Tibial artery (tissue), 4 donors: ENCODE data around the gene HPRT1.

Experiments used
- DNase-seq, 2 donors: peaks; one replicate each; pipeline ENCODE4 v3.0.0-alpha.2; 2019
- H3K27ac ChIP-seq, 2 donors: fragments of 200-600 bp; sonication (generic) in 1 of 2; 1 replicate in 1 of 2; 2 replicates in 1 of 2; pipeline ENCODE4 v1.5.1; 2018 to 2019; ENCODE audit warnings: mild to moderate bottlenecking in 1 of 2
- H3K27me3 ChIP-seq, 2 donors: fragments of 200-600 bp; sonication (generic) in 1 of 2; one replicate each; pipeline versions ENCODE4 v1.5.1 to v1.6.0; 2016 to 2019
- H3K36me3 ChIP-seq, 3 donors: fragments of 200-600 bp; sonication (generic) in 2 of 3; one replicate each; pipeline ENCODE4 v1.5.1; 2016 to 2019; ENCODE audit warnings: mild to moderate bottlenecking in 2 of 3
- H3K4me1 ChIP-seq, 4 donors: fragments of 200-600 bp; sonication (generic) in 2 of 4; 1 replicate in 3 of 4; 2 replicates in 1 of 4; pipeline ENCODE4 v1.5.1; 2016 to 2019
- H3K4me3 ChIP-seq, 2 donors: fragments of 200-600 bp; sonication (generic) in 1 of 2; 1 replicate in 1 of 2; 2 replicates in 1 of 2; pipeline ENCODE4 v1.5.1; 2018 to 2019; ENCODE audit warnings: mild to moderate bottlenecking in 2 of 2
- H3K9me3 ChIP-seq, 3 donors: fragments of 200-600 bp; sonication (generic) in 1 of 3; one replicate each; pipeline ENCODE4 v1.5.1; 2016 to 2019
- intact Hi-C: fragments of 100-400 bp; cut with DNase I; formaldehyde crosslinking; loops from one replicate; pipeline ENCODE4 v1.15.0; 2023; ENCODE audit warnings: low total_unique reads
- TF ChIP-seq, protein P1 (sequence below), 2 experiments: fragments of 200-600 bp in 1 of 2; fragments of 450-650 bp in 1 of 2; IDR thresholded peaks; one replicate each; pipeline ENCODE4 v1.5.1; 2017 to 2019; ENCODE audit warnings: antibody characterized with exemption in 2 of 2, mild to moderate bottlenecking in 1 of 2, moderate library complexity in 1 of 2

HPRT1 gene

DNA sequence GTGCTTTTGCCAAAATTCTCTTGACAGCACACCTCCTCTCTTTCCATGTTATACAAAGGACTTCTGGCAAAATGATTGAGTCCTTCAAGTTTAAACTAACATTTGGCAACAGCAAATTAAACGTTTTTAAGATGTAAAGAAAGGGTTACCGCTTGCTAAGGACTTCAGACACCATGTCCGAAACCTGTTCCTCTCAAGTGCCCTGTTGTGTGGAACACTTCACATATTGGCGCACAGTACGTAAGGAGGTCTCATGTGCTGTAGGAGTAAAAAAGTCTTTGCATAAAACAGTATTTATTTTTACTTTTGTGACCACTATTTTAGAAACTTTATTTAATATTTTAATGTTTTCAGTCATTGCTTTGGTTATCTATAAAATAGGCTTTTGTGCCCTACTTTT is 33.7 kb upstream of the HPRT1 start:
- H3K27ac ChIP-seq: no peak overlapping the region
- no peaks in the 10 kb centered on the region for H3K9me3 ChIP-seq
- H3K27me3 ChIP-seq: no peaks in the 10 kb centered on the region
- TF ChIP-seq, protein P1, sequence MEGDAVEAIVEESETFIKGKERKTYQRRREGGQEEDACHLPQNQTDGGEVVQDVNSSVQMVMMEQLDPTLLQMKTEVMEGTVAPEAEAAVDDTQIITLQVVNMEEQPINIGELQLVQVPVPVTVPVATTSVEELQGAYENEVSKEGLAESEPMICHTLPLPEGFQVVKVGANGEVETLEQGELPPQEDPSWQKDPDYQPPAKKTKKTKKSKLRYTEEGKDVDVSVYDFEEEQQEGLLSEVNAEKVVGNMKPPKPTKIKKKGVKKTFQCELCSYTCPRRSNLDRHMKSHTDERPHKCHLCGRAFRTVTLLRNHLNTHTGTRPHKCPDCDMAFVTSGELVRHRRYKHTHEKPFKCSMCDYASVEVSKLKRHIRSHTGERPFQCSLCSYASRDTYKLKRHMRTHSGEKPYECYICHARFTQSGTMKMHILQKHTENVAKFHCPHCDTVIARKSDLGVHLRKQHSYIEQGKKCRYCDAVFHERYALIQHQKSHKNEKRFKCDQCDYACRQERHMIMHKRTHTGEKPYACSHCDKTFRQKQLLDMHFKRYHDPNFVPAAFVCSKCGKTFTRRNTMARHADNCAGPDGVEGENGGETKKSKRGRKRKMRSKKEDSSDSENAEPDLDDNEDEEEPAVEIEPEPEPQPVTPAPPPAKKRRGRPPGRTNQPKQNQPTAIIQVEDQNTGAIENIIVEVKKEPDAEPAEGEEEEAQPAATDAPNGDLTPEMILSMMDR (IDR thresholded peaks at IDR 0.05): no peak
- H3K36me3 ChIP-seq: no peaks in the 10 kb centered on the region
- no peaks in the 10 kb centered on the region for H3K4me1 ChIP-seq
- no peak for DNase-seq
- no peak overlapping the region for H3K4me3 ChIP-seq
- intact Hi-C loops: no loop called here

DNA sequence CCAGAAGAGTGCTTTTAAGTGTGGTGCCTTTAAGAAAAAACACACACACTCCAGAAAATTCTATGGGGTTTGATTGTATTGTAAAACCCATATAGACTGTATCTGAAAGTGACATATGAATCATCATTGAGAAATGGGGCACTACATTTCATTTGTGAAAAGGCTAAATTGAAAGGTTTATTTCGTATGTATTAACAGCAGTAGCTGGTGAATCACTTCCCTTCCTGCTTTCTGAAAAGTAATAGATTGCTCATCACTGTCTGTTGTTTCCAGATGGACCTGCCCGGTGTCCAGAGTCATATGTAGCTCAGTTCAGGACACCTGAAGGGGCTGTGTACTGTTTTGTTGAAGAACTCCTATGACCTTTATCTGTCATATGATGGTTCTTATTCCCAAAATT is 28.1 kb upstream of the HPRT1 start:
- TF ChIP-seq, protein P1 (IDR thresholded peaks at IDR 0.05): no peak
- H3K4me3 ChIP-seq: no peak overlapping the region
- no peaks in the 10 kb centered on the region for H3K27me3 ChIP-seq
- H3K9me3 ChIP-seq: no peaks in the 10 kb centered on the region
- intact Hi-C loops: no loop called here
- no peak overlapping the region for H3K27ac ChIP-seq
- DNase-seq: no peak
- H3K36me3 ChIP-seq: no peaks in the 10 kb centered on the region
- no peaks in the 10 kb centered on the region for H3K4me1 ChIP-seq

DNA sequence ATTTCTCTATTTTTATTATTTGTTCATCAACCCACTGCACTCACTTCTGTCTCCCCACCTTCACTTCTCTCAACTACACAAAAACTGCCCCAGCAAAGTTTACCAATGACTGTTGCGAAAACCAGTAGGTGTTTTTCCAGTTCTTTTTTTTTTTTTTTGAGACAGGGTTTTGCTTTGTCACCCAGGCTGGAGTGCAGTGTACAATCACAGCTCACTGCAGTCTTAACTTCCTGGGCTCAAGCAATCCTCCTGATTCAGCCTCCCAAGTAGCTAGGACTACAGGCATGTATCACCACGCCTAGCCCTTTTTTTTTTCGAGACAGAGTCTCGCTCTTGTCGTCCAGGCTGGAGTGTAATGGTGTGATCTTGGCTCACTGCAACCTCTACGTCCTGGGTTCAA is 24.1 kb upstream of the HPRT1 start:
- no peaks in the 10 kb centered on the region for H3K36me3 ChIP-seq
- DNase-seq: no peak
- no peaks in the 10 kb centered on the region for H3K9me3 ChIP-seq
- H3K27ac ChIP-seq: no peak overlapping the region
- H3K4me3 ChIP-seq: no peak overlapping the region
- H3K27me3 ChIP-seq: no peaks in the 10 kb centered on the region
- H3K4me1 ChIP-seq: no peaks in the 10 kb centered on the region
- TF ChIP-seq, protein P1 (IDR thresholded peaks at IDR 0.05): no peak
- intact Hi-C loops: no loop called here

DNA sequence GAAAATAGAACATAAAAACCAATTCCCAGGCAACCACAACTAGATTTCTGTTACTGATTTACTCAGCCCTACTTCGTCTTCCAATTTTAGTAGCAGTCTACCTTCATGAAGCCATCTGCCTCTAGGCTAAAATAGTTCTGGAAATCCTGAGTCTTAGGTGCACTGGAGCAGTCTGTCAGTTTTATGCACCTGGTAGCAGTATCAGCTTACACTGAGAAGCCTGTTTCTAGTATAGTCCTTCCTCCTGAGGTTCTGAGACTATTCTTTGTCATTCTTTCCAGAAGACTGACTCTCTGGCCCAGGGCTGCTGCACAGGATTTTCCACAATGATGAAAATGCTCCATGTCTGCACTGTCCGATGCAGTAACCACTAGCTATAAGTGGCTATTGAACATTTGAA is 16.9 kb upstream of the HPRT1 start:
- no peaks in the 10 kb centered on the region for H3K36me3 ChIP-seq
- H3K4me1 ChIP-seq: no peaks in the 10 kb centered on the region
- DNase-seq: no peak
- no peak overlapping the region for H3K4me3 ChIP-seq
- no peaks in the 10 kb centered on the region for H3K27me3 ChIP-seq
- intact Hi-C loops: no loop called here
- TF ChIP-seq, protein P1 (IDR thresholded peaks at IDR 0.05): no peak
- no peak overlapping the region for H3K27ac ChIP-seq
- no peaks in the 10 kb centered on the region for H3K9me3 ChIP-seq

DNA sequence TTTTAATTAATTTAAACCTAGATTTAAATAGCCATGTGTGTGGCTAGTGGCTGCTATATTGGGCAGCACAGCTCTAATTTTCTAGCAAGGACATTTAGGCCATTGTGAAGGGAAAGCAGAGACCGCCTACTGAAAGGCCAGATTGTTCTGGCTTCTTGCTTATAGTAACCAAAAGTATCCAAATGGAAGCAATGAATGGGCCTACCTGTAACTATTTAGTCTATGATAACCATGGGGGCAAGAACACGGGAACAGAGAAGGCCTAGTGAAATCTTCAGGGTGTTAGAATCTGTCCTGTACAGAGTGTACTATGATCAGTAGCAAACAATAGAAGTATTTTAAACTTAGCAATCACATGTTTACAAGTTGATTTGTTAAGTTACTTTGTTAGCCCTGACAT is 16.5 kb upstream of the HPRT1 start:
- intact Hi-C loops: no loop called here
- TF ChIP-seq, protein P1 (IDR thresholded peaks at IDR 0.05): no peak
- no peak overlapping the region for H3K4me3 ChIP-seq
- H3K27ac ChIP-seq: no peak overlapping the region
- no peaks in the 10 kb centered on the region for H3K36me3 ChIP-seq
- H3K9me3 ChIP-seq: no peaks in the 10 kb centered on the region
- DNase-seq: no peak
- H3K4me1 ChIP-seq: no peaks in the 10 kb centered on the region
- no peaks in the 10 kb centered on the region for H3K27me3 ChIP-seq

DNA sequence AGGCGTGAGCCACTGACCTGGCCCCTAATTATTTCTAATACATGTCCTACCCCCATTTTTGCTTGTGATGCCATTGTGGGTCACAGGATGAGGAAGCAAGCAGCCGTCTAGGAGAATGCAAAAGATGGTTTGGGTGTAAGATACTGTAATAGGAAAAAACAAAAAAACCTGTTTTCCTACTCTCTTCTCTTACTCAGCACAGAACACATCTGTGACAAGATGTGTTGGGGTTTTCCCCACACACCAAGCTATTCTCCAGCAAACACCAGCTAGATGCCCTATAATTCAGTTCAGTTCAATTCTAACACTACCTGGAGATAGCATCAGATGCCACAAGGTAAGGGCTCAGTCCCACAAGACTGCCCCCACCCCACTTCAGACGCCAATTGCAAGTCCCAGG is 15.3 kb upstream of the HPRT1 start:
- Histone ChIP-seq H3K36me3 (no peaks in the 10 kb centered on the region), H3K4me3 (no peak overlapping the region), H3K4me1 (no peaks in the 10 kb centered on the region), H3K27ac (no peak overlapping the region), H3K9me3 (no peaks in the 10 kb centered on the region), H3K27me3 (no peaks in the 10 kb centered on the region)
- TF ChIP-seq, protein P1 (IDR thresholded peaks at IDR 0.05): no peak
- no peak for DNase-seq
- intact Hi-C loops: no loop called here
